Peyer's patch (tissue), 4 donors: ENCODE data around the gene SLC22A7. TPM values are rescaled to one million over a fixed set of nuclear protein-coding genes. Genes with fewer than 3 reads are reported as not detected.

ENCODE experiments used
- DNase-seq, 3 donors: peaks; one replicate each; pipeline ENCODE4 v3.0.0-alpha.2; 2017 to 2019
- H3K27ac ChIP-seq, 4 donors: fragments of 200-600 bp; sonication (generic); one replicate each; pipeline ENCODE4 v1.5.1; 2016 to 2019
- H3K27me3 ChIP-seq, 2 donors: fragments of 200-600 bp; sonication (generic); one replicate each; pipeline ENCODE4 v1.5.1; 2019
- H3K36me3 ChIP-seq, 3 donors: fragments of 200-600 bp; sonication (generic); one replicate each; pipeline ENCODE4 v1.5.1; 2016 to 2019
- H3K4me1 ChIP-seq, 4 donors: fragments of 200-600 bp; sonication (generic); one replicate each; pipeline ENCODE4 v1.5.1; 2016 to 2019
- H3K4me3 ChIP-seq, 4 donors: fragments of 200-600 bp; sonication (generic); 1 replicate in 3 of 4; 2 replicates in 1 of 4; pipeline ENCODE4 v1.5.1; 2016 to 2019; ENCODE audit warnings: mild to moderate bottlenecking in 1 of 4
- H3K9me3 ChIP-seq, 4 donors: fragments of 200-600 bp; sonication (generic); one replicate each; pipeline ENCODE4 v1.5.1; 2016 to 2019; ENCODE audit warnings: mild to moderate bottlenecking in 1 of 4
- CTCF ChIP-seq, 6 experiments: fragments of 450-650 bp in 4 of 6; fragments of 200-600 bp in 2 of 6; sonication (generic) in 1 of 6; IDR thresholded peaks; one replicate each; pipeline ENCODE4 v1.5.1; 2017 to 2019; ENCODE audit warnings: antibody characterized with exemption in 6 of 6, mild to moderate bottlenecking in 3 of 6, moderate library complexity in 1 of 6
- POLR2A ChIP-seq, 2 donors: fragments of 450-650 bp; IDR thresholded peaks; one replicate each; pipeline ENCODE4 v1.5.1; 2017; ENCODE audit warnings: antibody characterized with exemption in 2 of 2, mild to moderate bottlenecking in 2 of 2, moderate library complexity in 2 of 2
- total RNA-seq, 4 donors: library from RNA; depleted of rRNA; stranded (reverse); fragments of >200 nt; gene quantifications; one replicate each; pipeline ENCODE4 v1.1.0, GENCODE V29; 2016

Gene SLC22A7
- total RNA-seq, 4 donors from 2014 or later: 0.80 TPM; not detected in 3

GRCh38 chr6:43264599-43265145 lies 33.4 kb upstream of the SLC22A7 start:
- Histone ChIP-seq H3K4me1 (peaks cover under 1 to 30% (median 7%) of the 10 kb centered on the region in 4 donors), H3K4me3 (no peak overlapping the region), H3K9me3 (no peaks in the 10 kb centered on the region), H3K27ac (no peak overlapping the region), H3K36me3 (no peaks in the 10 kb centered on the region), H3K27me3 (no peaks in the 10 kb centered on the region)
- TF ChIP-seq CTCF (IDR thresholded peaks at IDR 0.05) (no peak), POLR2A (IDR thresholded peaks at IDR 0.05) (no peak)
- DNase-seq: no peak

- Histone ChIP-seq H3K4me1 (peaks cover 7 to 36% (median 11%) of the 10 kb centered on the region in 4 donors), H3K27me3 (no peaks in the 10 kb centered on the region), H3K36me3 (no peaks in the 10 kb centered on the region), H3K4me3 (no peak overlapping the region), H3K9me3 (no peaks in the 10 kb centered on the region), H3K27ac (no peak overlapping the region)
- TF ChIP-seq POLR2A (IDR thresholded peaks at IDR 0.05) (no peak), CTCF (IDR thresholded peaks at IDR 0.05) (peak in 1 of 6 experiments; percentile 14)
- DNase-seq: no peak
Observed at GRCh38 chr6:43265564-43265963, 32.5 kb upstream of the SLC22A7 start.

GRCh38 chr6:43267619-43268354 lies 30.3 kb upstream of the SLC22A7 start:
- TF ChIP-seq CTCF (IDR thresholded peaks at IDR 0.05) (no peak), POLR2A (IDR thresholded peaks at IDR 0.05) (peak in 1 of 2 donors; percentile 60)
- Histone ChIP-seq H3K4me3 (no peak overlapping the region), H3K36me3 (no peaks in the 10 kb centered on the region), H3K4me1 (peaks cover 12 to 46% (median 16%) of the 10 kb centered on the region in 4 donors), H3K27me3 (no peaks in the 10 kb centered on the region), H3K27ac (peak overlapping the region in 3 of 4 donors; percentile 41 to 97 (median 83)), H3K9me3 (no peaks in the 10 kb centered on the region)
- DNase-seq: peak in 2 of 3 donors; percentile 81 to 84

- no peak overlapping the region for H3K4me3 ChIP-seq
- no peak for DNase-seq
Observed at GRCh38 chr6:43268355-43268700, 29.7 kb upstream of the SLC22A7 start.

GRCh38 chr6:43268782-43269272 lies 29.2 kb upstream of the SLC22A7 start:
- Histone ChIP-seq H3K9me3 (no peaks in the 10 kb centered on the region), H3K27me3 (no peaks in the 10 kb centered on the region), H3K27ac (peak overlapping the region in 3 of 4 donors; percentile 73 to 97 (median 83)), H3K36me3 (no peaks in the 10 kb centered on the region), H3K4me1 (peaks cover 12 to 46% (median 16%) of the 10 kb centered on the region in 4 donors), H3K4me3 (peak overlapping the region in 1 of 4 donors; percentile 53)
- no peak for DNase-seq
- TF ChIP-seq CTCF (IDR thresholded peaks at IDR 0.05) (no peak), POLR2A (IDR thresholded peaks at IDR 0.05) (no peak)

More at GRCh38 chr6:43268355-43268700, 29.7 kb upstream of the SLC22A7 start:
- no peaks in the 10 kb centered on the region for H3K36me3 ChIP-seq
- H3K27ac ChIP-seq: peak overlapping the region in 2 of 4 donors; percentile 83 to 97
- H3K27me3 ChIP-seq: no peaks in the 10 kb centered on the region
- H3K9me3 ChIP-seq: no peaks in the 10 kb centered on the region
- peaks cover 12 to 46% (median 16%) of the 10 kb centered on the region in 4 donors for H3K4me1 ChIP-seq
- TF ChIP-seq POLR2A (IDR thresholded peaks at IDR 0.05): no peak
- no peak for TF ChIP-seq CTCF (IDR thresholded peaks at IDR 0.05)
